GM12878 (cell line): ENCODE measurements around the gene RPL12. TPM values are rescaled to one million over a fixed set of nuclear protein-coding genes. Genes with fewer than 3 reads are reported as not detected.
A peak's percentile ranks its signal among the peaks of the same experiment; 100 is the strongest.

Source experiments
- CBFB ChIP-seq: IDR thresholded peaks from 2 replicates; pipeline ENCODE4 v1.6.1; 2016; ENCODE audit warnings: antibody characterized with exemption, low read depth
- CHD1 ChIP-seq: IDR thresholded peaks from 2 replicates; pipeline ENCODE4 v1.6.1; 2012; ENCODE audit warnings: low read depth, low read length, improper control_type of control experiment
- MTA3 ChIP-seq: IDR thresholded peaks from 2 replicates; pipeline ENCODE4 v1.6.1; 2012; ENCODE audit warnings: low read length, inconsistent platforms, borderline replicate concordance
- POLR2AphosphoS2 ChIP-seq: IDR thresholded peaks from 2 replicates; pipeline ENCODE4 v1.6.1; 2011; ENCODE audit warnings: low read depth, mild to moderate bottlenecking, low read length, improper control_type of control experiment, moderate library complexity
- RB1 ChIP-seq: fragments of 450-650 bp; formaldehyde crosslinking; IDR thresholded peaks from 2 replicates; pipeline ENCODE4 v1.6.1; 2017; ENCODE audit warnings: mild to moderate bottlenecking, borderline replicate concordance
- RELA ChIP-seq: fragments of 450-650 bp; IDR thresholded peaks from 2 replicates; pipeline ENCODE4 v1.8.0; 2014; ENCODE audit warnings: borderline replicate concordance; ENCODE audit not compliant: partially characterized antibody
- SMAD5 ChIP-seq: IDR thresholded peaks from 2 replicates; pipeline ENCODE4 v1.6.1; 2016; ENCODE audit warnings: antibody characterized with exemption, low read depth
- SUZ12 ChIP-seq: fragments of 200-600 bp; sonication (generic); IDR thresholded peaks from one replicate; pipeline ENCODE4 v1.6.1; 2018; ENCODE audit warnings: antibody characterized with exemption, mild to moderate bottlenecking; ENCODE audit not compliant: unreplicated experiment
- TCF3 ChIP-seq: IDR thresholded peaks from 2 replicates; pipeline ENCODE4 v1.6.1; 2012; ENCODE audit warnings: low read depth, mild to moderate bottlenecking, low read length, borderline replicate concordance; ENCODE audit not compliant: insufficient read depth
- ZNF384 ChIP-seq: IDR thresholded peaks from 2 replicates; pipeline ENCODE4 v1.6.1; 2012; ENCODE audit warnings: low read depth, mild to moderate bottlenecking, low read length, improper control_type of control experiment, borderline replicate concordance
- ZNF592 ChIP-seq: fragments of 450-650 bp; IDR thresholded peaks from 2 replicates; pipeline ENCODE4 v1.6.1; 2017; ENCODE audit warnings: mild to moderate bottlenecking, moderate library complexity
- polyA plus RNA-seq, 11 experiments: library from polyadenylated mRNA; depleted of rRNA in 4 of 11; unstranded in 6 of 11; stranded (reverse) in 5 of 11; fragments of >200 nt; fragmentation: Nextera tagmentation in 4 of 11; fragmentation: Illumina TruSeq in 1 of 11; extraction: Ambion mirVana in 4 of 11; extraction: Trizol in 1 of 11; gene quantifications; 1 replicate in 1 of 11; 2 replicates in 10 of 11; pipeline versions ENCODE4 v1.2.1 to v1.2.3, GENCODE V29; 2011 to 2016; ENCODE audit warnings: inconsistent platforms in 2 of 11, missing spikeins in 2 of 11, low read depth in 1 of 11
- total RNA-seq, 4 experiments: library from RNA; depleted of rRNA in 3 of 4; stranded (reverse); fragments of >200 nt in 3 of 4; fragmentation: Illumina TruSeq in 1 of 4; extraction: Trizol in 1 of 4; gene quantifications; 2 replicates each; pipeline versions ENCODE4 v1.2.1 to v1.2.3, GENCODE V29; 2013 to 2021
- TF ChIP-seq, protein P1 (sequence below): IDR thresholded peaks from 2 replicates; pipeline ENCODE4 v1.6.1; 2012; ENCODE audit warnings: mild to moderate bottlenecking, low read depth, low read length
- TF ChIP-seq, protein P2 (sequence below): fragments of 450-650 bp; IDR thresholded peaks from 2 replicates; pipeline ENCODE4 v1.6.1; 2017; ENCODE audit warnings: mild to moderate bottlenecking, low read depth, inconsistent platforms; ENCODE audit not compliant: poor library complexity, severe bottlenecking
- TF ChIP-seq, protein P3 (sequence below), 3 experiments: IDR thresholded peaks in 2 of 3; conservative IDR thresholded peaks in 1 of 3; 2 replicates each; pipeline ENCODE4 v1.5.1; 2011; ENCODE audit warnings: low read depth in 3 of 3, low read length in 3 of 3, mild to moderate bottlenecking in 3 of 3, control low read depth in 2 of 3, moderate library complexity in 2 of 3, inconsistent platforms in 1 of 3, mixed read lengths in 1 of 3; ENCODE audit not compliant: control insufficient read depth in 2 of 3, insufficient read depth in 1 of 3; ENCODE audit errors: extremely low read depth in 1 of 3

RPL12 gene
- total and polyA plus RNA-seq, 10 of the 15 experiments (the other 5 are each of a cell fraction or from before 2014, with no cell fraction given): 961 to 5,544 (median 2,858) TPM

- TF ChIP-seq, protein P1, sequence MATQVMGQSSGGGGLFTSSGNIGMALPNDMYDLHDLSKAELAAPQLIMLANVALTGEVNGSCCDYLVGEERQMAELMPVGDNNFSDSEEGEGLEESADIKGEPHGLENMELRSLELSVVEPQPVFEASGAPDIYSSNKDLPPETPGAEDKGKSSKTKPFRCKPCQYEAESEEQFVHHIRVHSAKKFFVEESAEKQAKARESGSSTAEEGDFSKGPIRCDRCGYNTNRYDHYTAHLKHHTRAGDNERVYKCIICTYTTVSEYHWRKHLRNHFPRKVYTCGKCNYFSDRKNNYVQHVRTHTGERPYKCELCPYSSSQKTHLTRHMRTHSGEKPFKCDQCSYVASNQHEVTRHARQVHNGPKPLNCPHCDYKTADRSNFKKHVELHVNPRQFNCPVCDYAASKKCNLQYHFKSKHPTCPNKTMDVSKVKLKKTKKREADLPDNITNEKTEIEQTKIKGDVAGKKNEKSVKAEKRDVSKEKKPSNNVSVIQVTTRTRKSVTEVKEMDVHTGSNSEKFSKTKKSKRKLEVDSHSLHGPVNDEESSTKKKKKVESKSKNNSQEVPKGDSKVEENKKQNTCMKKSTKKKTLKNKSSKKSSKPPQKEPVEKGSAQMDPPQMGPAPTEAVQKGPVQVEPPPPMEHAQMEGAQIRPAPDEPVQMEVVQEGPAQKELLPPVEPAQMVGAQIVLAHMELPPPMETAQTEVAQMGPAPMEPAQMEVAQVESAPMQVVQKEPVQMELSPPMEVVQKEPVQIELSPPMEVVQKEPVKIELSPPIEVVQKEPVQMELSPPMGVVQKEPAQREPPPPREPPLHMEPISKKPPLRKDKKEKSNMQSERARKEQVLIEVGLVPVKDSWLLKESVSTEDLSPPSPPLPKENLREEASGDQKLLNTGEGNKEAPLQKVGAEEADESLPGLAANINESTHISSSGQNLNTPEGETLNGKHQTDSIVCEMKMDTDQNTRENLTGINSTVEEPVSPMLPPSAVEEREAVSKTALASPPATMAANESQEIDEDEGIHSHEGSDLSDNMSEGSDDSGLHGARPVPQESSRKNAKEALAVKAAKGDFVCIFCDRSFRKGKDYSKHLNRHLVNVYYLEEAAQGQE: no peak
- no peak for TF ChIP-seq SUZ12
- 0 out of 2 replicates have a peak, but pooled peaks have one; percentile 18 for TF ChIP-seq CBFB
- TF ChIP-seq RB1: no peak
- TF ChIP-seq ZNF384: no peak
- TF ChIP-seq CHD1: no peak
- TF ChIP-seq, protein P2, sequence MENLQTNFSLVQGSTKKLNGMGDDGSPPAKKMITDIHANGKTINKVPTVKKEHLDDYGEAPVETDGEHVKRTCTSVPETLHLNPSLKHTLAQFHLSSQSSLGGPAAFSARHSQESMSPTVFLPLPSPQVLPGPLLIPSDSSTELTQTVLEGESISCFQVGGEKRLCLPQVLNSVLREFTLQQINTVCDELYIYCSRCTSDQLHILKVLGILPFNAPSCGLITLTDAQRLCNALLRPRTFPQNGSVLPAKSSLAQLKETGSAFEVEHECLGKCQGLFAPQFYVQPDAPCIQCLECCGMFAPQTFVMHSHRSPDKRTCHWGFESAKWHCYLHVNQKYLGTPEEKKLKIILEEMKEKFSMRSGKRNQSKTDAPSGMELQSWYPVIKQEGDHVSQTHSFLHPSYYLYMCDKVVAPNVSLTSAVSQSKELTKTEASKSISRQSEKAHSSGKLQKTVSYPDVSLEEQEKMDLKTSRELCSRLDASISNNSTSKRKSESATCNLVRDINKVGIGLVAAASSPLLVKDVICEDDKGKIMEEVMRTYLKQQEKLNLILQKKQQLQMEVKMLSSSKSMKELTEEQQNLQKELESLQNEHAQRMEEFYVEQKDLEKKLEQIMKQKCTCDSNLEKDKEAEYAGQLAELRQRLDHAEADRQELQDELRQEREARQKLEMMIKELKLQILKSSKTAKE: no peak
- TF ChIP-seq, protein P3, sequence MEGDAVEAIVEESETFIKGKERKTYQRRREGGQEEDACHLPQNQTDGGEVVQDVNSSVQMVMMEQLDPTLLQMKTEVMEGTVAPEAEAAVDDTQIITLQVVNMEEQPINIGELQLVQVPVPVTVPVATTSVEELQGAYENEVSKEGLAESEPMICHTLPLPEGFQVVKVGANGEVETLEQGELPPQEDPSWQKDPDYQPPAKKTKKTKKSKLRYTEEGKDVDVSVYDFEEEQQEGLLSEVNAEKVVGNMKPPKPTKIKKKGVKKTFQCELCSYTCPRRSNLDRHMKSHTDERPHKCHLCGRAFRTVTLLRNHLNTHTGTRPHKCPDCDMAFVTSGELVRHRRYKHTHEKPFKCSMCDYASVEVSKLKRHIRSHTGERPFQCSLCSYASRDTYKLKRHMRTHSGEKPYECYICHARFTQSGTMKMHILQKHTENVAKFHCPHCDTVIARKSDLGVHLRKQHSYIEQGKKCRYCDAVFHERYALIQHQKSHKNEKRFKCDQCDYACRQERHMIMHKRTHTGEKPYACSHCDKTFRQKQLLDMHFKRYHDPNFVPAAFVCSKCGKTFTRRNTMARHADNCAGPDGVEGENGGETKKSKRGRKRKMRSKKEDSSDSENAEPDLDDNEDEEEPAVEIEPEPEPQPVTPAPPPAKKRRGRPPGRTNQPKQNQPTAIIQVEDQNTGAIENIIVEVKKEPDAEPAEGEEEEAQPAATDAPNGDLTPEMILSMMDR (IDR thresholded peaks at IDR 0.05 in 2 of 3, conservative IDR thresholded peaks at IDR 0.05 in 1 of 3; ENCODE audit: control insufficient read depth in 2 of 3, extremely low read depth in 1 of 3, insufficient read depth in 1 of 3, low read depth in 3 of 3, low read length in 3 of 3): no peak
- 0 out of 2 replicates have a peak, but pooled peaks have one; percentile 25 for TF ChIP-seq POLR2AphosphoS2
- TF ChIP-seq ZNF592: no peak
- TF ChIP-seq SMAD5: peak; percentile 42; the same call in 1 of the 2 replicates
- no peak for TF ChIP-seq MTA3
- TF ChIP-seq TCF3: no peak
- TF ChIP-seq RELA: no peak
- TF ChIP-seq, all 136 proteins: peak for 8
These were observed 6.0 kb downstream of the RPL12 start (continued) for GRCh38 chr9:127444921-127445850.
